PFSK-1 (cell line): ENCODE results near the gene FRMPD4.

ENCODE experiments used
- FOXP2 ChIP-seq: optimal IDR thresholded peaks from 2 replicates; pipeline ENCODE3; 2011; ENCODE audit warnings: borderline replicate concordance, control low read depth, inconsistent platforms; ENCODE audit not compliant: insufficient read depth; ENCODE audit errors: extremely low read length, extremely low read depth
- REST ChIP-seq, 2 experiments: IDR thresholded peaks; 2 replicates each; pipeline versions ENCODE4 v1.6.1 to v1.8.0; 2011 to 2012; ENCODE audit warnings: low read depth in 2 of 2, low read length in 2 of 2, control low read depth in 1 of 2, inconsistent platforms in 1 of 2, mild to moderate bottlenecking in 1 of 2, moderate library complexity in 1 of 2; ENCODE audit not compliant: insufficient read depth in 1 of 2
- SIN3A ChIP-seq: IDR thresholded peaks from 2 replicates; pipeline ENCODE4 v1.6.1; 2012; ENCODE audit warnings: mild to moderate bottlenecking, low read length, moderate library complexity, borderline replicate concordance; ENCODE audit not compliant: insufficient read depth

GRCh38 chrX:12460929-12461328 is 322.7 kb downstream of the FRMPD4 start:
- no peak for TF ChIP-seq FOXP2
- no peak for TF ChIP-seq REST (IDR thresholded peaks at IDR 0.05; ENCODE audit: insufficient read depth in 1 of 2, low read depth in 2 of 2, low read length in 2 of 2)
- no peak for TF ChIP-seq SIN3A
